GM19240 (cell line): ENCODE data around the gene SNX9.
"Not testable (repeated sequence)": the region's sequence is repeated elsewhere in the genome, so short reads cannot be mapped to it uniquely, and the experiment has no call there.

Experiments
- DNase-seq: peaks from one replicate; pipeline ENCODE4 v3.0.0; 2011; ENCODE audit warnings: low spot score; ENCODE audit not compliant: insufficient read length

SNX9 gene

DNA sequence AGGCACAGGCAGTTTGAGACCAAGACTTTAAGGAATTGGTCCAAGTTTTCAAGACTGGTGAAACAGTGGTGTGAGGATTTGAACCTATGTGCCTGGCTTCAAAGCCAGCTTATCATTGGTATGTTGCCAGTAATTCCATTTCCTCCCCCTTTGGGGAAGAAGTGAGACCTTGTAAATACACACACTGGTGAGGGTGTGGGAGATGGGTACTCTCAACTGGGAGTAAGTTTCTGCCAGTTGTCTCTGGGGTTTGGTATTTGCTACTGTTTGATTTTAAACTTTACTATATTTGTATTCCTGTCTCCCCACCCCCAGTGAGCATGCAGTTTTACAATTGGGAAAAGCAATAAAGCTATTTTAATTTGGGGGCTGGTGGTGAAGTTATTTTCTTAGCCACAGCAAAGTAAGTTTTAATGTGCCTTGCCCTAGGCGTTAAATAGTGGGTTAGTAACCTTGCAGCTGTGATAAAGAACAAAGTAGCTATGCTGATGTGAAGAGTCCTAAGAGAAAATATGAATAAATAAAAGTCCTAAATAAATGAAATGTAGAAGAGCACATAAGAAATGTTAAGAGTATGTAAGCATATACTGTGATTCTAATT is 31.0 kb downstream of the SNX9 start:
- no peak for DNase-seq

GRCh38 chr6:157855325-157855724 is 32.3 kb downstream of the SNX9 start:
- no peak for DNase-seq

DNA sequence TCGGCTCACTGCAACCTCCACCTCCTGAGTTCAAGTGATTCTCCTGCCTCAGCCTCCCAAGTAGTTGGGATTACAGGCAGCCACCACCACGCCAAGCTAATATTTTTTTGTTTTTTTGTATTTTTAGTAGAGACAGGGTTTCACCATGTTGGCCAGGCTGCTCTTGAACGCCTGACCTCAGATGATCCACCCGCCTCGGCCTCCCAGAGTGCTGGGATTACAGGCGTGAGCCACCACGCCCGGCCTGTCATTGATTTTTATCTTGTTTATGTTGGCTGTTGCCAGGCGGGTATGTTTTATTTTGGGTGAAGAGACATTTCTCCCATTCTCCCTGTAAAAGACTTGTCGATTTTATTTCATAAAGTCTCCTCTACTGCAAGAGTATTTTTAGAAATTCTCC is 32.8 kb downstream of the SNX9 start:
- DNase-seq: not testable (repeated sequence)

GRCh38 chr6:157858664-157859063 is 35.6 kb downstream of the SNX9 start:
- DNase-seq: not testable (repeated sequence)

GRCh38 chr6:157859775-157860504 is 36.9 kb downstream of the SNX9 start:
- DNase-seq: no peak

GRCh38 chr6:157860505-157860991 is 37.5 kb downstream of the SNX9 start:
- no peak for DNase-seq

DNA sequence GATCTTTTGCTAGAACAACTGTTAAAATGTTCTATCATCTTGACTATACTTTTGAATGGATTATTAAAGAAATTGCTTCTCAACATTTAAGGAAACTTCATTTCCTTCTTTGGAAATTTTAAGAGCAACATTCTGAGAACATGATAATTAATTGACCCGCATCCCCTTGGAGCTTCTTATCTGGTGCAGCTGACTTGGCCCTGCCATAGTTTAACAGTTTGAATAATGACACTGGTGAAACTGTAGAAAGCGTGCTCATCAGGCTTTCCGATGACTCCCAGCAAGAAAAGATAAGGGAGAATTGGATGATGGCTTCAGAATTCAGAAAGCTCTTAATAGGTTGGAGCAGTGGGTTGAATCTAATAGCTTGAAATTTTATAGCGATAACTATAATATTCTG is 38.1 kb downstream of the SNX9 start:
- no peak for DNase-seq

- no peak for DNase-seq
Observed at GRCh38 chr6:157861814-157862213, 38.8 kb downstream of the SNX9 start.

DNA sequence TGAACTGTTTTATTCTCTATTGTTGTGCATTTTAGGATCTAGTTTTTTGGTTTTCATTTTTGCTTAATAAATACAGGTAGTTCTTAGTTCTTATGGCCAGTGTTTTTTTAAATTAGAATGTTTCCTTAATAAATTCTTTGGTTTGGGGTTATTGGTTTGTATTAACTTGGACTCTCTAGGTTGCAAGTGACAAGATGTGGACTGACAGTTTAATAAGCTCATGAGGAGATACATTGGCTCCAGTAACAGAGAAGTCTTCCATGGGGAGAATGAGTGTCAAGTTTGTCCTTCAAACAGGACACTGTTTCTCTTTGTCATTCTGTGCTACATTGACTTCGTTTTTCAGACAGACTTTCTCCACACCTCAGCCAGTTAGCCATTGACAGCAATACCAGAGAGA is 39.7 kb downstream of the SNX9 start:
- no peak for DNase-seq

DNA sequence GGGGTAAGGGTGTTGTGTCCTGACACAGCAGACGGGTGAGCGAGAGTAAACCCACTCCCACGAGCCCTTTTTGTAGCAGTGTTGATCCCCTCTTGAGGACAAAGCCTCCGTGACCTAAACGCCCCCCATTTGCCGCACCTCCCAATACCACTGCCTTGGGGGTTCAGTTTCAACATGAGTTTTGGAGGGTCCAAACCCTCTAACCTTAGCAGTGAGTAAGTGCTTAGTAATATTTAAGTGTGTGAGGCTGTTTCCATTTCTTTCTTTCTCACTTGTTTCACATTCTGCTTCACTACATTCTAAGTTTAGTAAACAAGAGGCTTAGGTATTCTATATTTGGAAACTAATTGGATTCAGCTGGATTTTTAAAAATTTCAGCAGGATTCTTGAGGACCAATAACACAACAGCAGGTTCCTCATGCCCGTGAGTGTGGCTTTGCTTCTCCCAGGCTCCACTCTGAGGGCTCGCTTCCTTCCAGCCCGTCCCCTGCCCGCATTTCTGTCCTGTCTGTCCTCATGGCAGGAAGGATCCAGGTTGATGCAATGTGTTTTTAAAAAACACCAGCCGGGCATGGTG is 41.2 kb downstream of the SNX9 start:
- no peak for DNase-seq

- DNase-seq: no peak
Observed at GRCh38 chr6:157865249-157865648, 42.2 kb downstream of the SNX9 start.

DNA sequence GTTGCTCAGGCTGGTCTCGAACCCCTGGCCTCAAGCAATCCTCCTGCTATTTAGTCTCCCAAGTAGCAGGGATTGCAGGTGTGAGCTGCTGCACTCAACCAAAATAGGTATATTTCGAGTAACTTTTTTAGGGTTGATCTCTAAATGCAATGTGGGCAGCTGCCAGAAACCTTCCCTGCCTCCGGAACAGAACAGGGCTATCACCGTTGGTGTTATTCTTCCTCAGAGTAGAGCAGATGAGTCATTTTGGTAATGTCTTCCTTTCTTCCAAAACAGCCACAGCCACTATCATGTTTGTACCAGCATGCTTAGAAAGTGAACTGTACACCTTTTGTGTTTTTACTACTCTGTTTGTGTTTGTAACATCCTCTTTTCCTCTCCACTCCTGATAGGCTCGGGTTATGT is 44.1 kb downstream of the SNX9 start:
- no peak for DNase-seq

DNA sequence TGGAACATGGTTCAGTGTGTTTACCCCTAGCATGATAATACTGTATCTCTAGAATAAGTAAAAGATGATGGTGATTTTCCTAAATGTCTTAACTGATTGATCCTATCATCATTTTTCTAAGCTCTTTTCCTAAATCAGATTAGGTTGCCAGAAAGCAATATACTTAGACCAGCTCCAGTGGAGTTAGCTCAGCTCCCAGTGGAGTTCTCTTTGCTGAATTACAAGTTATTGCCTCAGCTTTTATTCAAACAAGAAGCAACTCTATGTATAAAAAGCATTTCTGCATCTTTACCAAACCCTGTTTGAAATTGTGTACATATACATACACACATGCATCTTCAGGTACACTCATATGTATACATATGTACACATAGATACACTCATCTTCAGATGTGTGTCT is 44.9 kb downstream of the SNX9 start:
- DNase-seq: no peak

- no peak for DNase-seq
Observed at GRCh38 chr6:157868835-157869234, 45.8 kb downstream of the SNX9 start.

- DNase-seq: no peak
Observed at GRCh38 chr6:157869673-157870302, 46.7 kb downstream of the SNX9 start.

DNA sequence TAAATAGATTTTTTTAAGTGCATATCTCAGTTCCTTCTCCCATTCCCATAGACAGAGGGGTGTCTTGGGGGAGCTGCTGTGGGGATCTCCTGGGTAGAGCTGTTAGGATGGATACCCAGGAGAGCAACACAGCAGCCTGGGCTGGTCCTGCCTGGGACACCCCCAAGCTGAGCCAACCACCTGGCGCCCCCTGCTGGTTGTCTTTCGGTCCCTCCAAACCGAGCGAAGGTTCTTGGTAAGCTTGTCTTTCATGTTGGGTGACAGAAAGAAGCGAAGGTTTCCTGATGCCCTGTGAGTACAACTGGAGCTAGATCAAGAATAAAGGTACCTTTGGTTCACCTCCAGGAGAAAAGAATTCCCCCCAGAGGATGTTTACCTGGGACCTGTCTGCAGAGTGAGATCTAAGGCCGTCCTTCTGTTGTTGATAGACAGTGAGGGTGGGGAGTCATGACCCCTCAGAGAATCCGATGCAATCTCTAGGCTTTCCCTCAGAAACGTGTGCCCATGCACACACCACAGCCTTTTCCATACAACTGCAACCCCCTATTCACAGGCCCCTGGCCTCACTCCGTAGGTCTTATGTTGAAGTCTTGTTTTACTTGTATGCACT is 50.8 kb downstream of the SNX9 start:
- peak; percentile 25 for DNase-seq

DNA sequence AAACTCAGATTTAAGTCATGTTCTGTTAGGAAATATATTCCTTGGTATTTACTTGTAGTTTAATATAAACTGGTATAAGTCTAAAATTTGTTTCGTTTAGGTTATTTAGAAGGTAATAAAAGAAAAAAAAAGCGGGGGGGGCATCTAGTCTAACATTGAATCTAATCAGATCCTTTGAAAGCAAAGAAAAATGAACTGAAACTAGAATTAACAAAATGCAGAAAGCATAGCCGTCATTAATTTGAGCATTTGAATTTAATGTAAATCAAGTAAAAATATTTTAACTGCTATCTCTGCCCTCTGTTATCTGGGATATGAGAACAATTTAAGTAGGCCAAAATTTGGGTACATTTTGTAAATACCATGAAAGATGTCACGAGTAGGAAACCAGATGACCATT is 54.1 kb downstream of the SNX9 start:
- DNase-seq: no peak

DNA sequence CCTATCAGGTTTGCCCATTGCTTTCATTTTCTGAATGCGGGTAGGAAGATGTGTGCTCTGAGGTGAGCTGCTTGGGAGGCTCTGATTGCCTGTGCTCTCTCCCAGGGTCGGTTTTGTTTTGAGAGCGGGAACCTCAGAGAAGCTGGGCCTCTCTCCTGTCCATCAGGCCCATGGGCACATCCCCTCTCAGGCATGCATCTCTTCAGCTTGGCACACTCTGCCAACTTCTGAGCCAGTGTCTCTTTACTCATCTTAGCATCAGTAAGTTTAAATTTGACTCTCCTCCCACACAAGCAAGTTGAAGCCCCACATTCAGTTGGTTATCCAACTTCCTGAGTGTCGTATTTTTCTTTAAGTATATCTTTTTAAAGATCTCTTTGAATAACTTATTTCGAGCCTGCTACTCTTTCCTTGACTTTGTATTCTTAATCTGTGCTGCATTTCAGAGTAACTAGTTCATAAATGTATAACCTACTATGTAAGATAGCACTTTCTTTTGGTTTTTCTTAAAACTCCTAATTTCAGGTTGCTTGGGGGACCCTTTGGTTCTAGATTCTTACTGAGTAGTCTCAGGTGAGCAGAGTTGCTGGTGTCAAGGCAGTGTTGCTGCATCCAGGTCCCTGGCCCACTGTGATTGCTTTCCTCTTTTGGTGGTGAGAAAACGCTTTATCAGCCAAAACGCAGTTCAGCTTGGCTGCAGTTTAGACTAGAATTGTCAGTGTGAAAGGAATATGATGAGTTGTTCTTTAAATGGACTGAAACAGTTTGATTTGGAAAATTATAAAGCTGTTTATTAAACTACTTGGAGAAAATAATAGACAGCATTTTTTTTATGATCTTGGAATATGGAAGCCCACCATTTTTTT is 54.8 kb downstream of the SNX9 start:
- DNase-seq: no peak

DNA sequence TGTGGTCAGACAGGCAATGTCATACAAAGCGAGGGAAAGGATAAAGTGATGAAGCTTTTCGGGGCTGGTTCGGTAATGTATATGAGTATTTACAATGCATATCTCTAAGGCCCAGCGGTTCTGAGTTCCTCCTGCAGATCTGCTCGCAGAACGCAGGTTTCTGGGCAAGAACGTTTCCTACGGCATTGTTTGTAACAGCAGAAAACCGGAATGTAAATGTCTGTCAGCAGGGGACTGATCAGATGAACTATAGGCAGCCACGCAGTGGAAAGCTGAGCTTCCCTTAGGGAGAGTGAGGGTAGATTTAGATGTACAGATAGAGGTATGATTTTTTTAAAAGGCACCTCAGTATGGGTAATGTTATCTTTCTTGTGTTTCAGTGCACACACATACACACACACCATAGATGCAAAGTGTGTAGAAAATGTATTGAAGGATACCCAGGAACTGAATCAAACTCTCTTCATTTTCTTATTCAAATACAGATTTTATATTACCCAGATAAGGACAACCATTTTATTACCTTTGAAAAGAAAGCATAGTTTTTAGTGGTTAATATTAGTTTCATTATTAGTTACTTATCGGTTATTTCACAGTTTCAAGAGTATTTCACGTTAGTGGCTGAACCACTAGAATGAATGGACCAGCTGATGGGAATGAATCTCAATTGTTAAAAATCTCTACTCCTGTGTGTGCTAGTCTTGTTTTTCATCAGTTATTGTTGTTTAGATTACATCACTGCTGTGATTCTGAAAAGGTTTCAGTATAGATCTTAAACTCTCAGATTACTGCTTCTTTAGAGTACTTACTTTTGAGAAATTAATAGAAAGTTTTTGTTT is 56.2 kb downstream of the SNX9 start:
- no peak for DNase-seq

DNA sequence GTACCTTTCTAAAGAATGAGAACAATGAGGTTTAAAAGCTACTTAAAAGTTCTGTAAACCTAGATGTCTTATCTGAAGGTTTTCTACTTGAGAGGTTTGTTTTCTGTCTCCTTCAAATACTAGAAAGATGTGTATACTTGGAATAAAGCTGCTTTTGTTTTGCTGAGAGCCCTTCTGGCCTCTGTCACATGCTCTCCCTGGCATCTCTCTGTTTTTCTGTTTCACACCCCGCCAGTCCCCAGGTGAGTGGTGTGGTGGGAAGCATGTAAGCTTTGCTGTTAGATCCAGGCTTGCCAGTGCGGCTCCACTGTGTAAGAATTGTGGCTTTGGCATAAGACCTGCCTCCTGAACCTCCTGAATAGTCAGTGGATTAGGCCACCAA is 56.8 kb downstream of the SNX9 start:
- peak; percentile 1 for DNase-seq
